IPS-NIHi7 (cell line): Measurements from ENCODE around the gene EML4.

Experiments
- DNase-seq: peaks from one replicate; pipeline ENCODE4 v3.0.0; 2012; ENCODE audit warnings: mixed read lengths; ENCODE audit errors: extremely low spot score

EML4 gene

DNA sequence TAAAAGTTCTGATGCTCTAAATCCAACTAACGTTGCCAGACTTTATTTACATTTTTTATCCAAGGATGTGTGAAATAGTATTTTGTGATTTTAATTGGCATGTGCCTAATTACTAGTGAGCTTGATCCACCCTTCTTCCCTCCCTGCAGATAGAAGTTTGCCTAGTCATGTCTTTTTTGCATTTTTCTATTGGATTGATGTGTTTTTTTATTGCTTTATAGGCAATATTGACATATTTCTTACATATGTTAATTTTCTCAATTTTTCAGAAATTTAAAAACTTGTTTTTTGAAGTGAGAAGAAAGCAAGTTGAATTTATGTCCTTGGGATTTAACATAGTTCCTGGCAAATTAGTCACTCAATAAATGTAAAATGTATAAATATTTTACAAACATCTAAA is 56.4 kb downstream of the EML4 start:
- DNase-seq: no peak

DNA sequence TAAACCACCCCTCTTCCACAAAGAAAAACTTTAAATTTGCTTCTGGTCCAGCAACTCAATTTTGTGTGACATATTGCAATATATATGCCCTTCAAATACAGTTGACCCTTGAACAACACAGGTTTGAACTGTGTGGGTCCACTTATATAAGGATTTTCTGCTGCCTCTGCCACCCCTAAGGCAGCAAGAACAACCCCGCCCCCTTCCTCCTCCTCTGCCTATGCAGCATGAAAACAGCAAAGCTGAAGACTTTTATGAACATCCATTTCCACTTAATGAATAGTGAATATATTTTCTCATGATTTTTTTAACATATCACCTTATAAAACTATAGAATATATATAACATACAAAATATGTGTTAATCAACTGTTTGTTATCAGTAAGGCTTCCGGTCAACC is 58.3 kb downstream of the EML4 start:
- DNase-seq: no peak

DNA sequence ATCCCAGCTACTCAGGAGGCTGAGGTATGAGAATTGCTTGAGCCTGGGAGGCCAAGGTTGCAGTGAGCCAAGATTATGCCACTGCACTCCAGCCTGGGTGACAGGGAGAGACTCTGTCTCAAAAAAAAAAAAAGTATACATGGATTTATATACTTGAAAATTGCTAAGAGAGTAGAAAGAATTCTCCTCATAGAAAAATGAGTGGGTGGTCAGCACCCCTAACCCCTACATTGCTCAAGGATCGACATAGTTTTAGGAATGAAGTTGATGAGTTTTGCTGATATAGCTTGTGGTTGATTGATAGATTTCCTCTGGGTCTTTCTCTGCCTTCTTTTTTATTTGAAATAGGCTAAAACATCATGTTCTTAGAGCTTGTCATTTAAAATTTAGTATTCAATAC is 58.9 kb downstream of the EML4 start:
- no peak for DNase-seq

- DNase-seq: no peak
Observed at GRCh38 chr2:42229949-42230348, 60.8 kb downstream of the EML4 start.

DNA sequence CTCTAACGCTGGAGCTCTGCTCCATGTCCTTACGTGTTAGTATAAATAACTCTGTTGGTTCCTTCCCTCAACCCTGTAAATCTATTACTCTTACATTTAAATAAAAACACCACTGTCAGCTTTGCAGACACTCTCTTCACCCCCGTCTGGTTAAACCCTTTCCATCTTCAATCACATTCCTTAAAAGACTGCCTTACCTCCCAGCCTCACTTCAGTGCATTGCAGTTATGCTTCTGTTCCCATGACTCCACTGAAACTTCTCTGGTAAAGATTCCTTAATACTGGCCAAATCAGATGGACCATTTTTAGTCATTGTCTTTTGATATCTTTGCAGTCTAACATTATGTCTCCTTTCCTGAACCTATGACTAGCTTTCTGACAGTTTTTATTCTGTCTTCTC is 61.7 kb downstream of the EML4 start:
- DNase-seq: no peak

DNA sequence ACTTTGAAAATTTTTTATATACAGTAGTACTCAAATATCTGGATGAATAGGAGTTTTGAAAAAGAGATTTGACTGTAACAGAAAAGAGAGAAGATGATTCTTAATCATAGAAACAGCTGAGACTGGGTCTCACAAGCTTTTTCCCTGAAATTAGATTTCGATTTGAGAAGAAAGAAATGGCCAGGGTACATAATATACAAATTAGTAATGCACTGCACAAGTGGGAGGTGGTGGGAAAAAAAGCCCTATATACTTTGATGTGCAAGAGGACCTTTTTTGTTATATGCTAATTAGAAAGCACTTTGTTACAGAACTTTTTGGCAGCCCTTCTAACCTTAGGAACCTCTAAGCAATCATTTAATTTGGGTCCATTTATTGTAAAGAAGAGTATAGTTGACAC is 62.9 kb downstream of the EML4 start:
- DNase-seq: no peak

DNA sequence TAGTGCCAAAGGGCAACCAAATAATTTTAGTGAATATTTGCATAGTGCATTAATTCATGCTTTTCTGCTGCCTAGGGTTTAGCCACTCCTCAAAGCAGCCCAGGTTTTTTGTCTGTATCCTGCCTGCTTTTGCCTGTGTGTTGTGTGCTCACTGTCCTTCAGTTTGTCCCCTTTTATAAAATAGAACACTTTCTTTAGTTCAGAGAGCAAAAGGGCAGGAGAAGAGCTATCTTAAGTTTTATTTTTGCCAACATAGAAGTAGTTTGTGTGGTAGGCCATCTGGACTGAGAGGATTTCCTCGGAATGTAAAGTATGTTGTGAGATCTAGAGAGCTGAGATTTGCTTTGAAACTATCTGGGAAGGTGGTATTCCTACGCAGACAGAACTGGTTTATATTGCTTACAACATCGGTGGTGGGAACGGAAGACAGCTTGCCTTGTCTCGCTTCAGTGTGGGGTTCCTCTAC is 64.9 kb downstream of the EML4 start:
- peak; percentile 11 for DNase-seq

DNA sequence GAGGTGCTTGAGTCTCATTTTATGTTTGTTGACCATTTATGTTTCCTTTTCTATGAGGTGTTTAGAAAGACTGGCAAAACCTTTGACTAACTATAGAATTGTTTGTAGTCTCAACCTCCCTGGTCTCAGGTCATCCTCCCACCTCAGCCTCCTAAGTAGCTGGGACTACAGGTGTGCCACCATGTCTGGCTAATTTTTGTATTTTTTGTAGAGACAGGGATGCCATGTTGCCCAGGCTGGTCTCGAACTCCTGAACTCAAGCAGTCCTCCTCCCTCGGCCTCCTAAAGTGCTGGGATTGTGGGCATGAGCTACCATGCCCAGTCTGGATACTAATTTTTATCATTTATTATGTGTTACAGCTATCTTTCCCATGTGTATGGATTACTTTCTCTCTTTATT is 67.8 kb downstream of the EML4 start:
- DNase-seq: no peak

- peak; percentile 19 for DNase-seq
Observed at GRCh38 chr2:42238644-42239288, 69.6 kb downstream of the EML4 start.

DNA sequence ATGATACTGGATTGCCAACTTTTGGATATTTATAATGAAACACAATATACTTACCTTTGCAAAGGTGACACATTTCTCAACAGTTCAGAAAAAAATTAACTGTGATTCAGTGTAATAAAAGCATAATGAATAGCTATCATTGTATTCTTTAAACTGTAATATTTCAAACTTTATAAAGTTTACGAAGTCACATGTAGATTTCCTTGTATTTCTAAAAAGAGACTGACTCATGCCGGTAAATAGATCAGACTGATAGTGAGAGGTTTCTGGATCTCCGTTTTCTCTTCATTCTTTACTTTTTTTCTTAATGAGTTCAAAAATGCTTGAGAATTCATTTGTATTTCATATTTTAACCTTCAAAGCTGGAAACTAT is 70.1 kb downstream of the EML4 start:
- DNase-seq: no peak

DNA sequence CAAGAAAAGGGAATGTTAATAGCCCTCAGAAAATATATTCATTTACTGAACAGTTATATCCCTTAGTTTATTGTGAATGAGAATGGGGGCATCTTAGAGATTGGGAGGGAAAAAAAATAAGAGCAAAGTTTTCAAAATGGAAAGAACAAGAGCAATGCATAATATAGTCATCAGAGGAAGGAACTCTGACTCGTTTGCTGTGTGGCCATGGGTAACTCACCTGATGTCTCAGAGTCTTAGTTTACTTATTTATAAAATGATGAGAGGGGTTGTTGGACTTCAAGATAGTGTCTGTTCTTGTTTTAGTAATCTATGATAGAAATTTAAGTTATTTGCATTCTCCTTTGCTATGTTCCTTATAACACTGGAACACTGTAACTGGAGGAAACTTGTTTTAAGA is 70.7 kb downstream of the EML4 start:
- DNase-seq: no peak

GRCh38 chr2:42241517-42241916 is 72.4 kb downstream of the EML4 start:
- no peak for DNase-seq

GRCh38 chr2:42243297-42243696 is 74.1 kb downstream of the EML4 start:
- DNase-seq: no peak

GRCh38 chr2:42244520-42244919 is 75.4 kb downstream of the EML4 start:
- DNase-seq: no peak

- no peak for DNase-seq
Observed at GRCh38 chr2:42245396-42245795, 76.2 kb downstream of the EML4 start.

- DNase-seq: no peak
Observed at GRCh38 chr2:42246562-42246961, 77.4 kb downstream of the EML4 start.

DNA sequence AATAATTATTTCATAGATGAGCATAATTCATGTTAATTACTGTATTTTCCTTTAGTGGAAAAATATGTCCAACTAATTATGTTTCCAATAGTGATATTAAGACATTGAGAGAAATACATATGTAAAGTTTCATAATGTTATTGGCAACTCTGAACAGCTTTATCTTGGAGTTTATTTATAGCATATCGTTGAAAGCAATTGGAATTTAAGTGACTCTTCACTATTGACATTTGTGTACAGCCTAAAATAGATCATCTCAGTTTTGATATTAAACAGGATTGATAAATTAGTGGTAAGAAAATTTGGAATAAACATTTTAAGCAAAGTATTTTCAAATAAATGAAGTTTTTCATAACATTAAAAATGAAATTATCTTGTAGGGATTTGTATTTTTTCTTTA is 79.7 kb downstream of the EML4 start:
- no peak for DNase-seq

GRCh38 chr2:42249284-42249683 is 80.1 kb downstream of the EML4 start:
- DNase-seq: no peak

- no peak for DNase-seq
Observed at GRCh38 chr2:42249887-42250286, 80.7 kb downstream of the EML4 start.

- DNase-seq: no peak
Observed at GRCh38 chr2:42250925-42251324, 81.8 kb downstream of the EML4 start.

DNA sequence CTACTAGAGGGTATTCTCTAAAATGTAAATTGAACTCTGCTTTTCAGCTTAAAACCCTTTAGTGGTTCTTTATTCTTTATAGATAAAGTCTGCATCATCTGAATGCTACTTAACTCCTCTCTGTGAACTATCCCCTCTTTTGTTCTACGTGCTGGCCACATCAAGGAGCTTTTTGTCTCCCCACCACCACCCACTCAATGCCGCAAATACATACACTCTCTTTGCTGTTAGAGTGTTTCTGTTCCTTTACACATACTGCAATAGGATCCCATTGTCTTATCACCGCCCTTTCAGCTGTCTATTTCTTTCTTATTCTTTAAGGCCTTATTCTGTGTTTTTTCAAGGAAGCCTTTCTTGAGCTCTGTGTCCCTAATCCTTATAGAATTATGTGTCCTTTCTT is 83.3 kb downstream of the EML4 start:
- no peak for DNase-seq

GRCh38 chr2:42254186-42254895 is 85.2 kb downstream of the EML4 start:
- DNase-seq: no peak

DNA sequence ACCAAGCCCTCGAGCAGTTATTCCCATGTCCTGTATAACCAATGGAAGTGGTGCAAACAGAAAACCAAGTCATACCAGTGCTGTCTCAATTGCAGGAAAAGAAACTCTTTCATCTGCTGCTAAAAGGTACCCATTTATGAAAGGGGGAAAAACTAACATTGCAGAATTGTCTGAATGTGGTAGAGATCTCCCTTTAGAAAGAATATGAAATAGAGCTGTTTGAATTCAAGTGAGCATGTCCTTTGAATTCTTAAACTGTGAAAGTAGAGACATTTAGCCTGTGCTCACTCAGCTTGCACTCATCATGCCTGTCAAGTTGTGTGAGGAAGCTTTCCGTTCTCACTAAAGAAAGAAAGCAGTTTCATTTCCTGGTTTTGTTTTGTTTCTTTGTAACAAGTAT is 87.4 kb downstream of the EML4 start:
- no peak for DNase-seq
